Esophagus muscularis mucosa (tissue), 4 donors: Measurements from ENCODE around the gene DACT3. TPM values are rescaled to one million over a fixed set of nuclear protein-coding genes. Genes with fewer than 3 reads are reported as not detected.

ENCODE experiments used
- DNase-seq: peaks from one replicate; pipeline ENCODE4 v3.0.0-alpha.2; 2017; ENCODE audit errors: extremely low spot score
- H3K27ac ChIP-seq, 4 donors: fragments of 200-600 bp; sonication (generic); replicated peaks in 1 of 4; 1 replicate in 3 of 4; 2 replicates in 1 of 4; pipeline ENCODE4 v1.5.1; 2016 to 2019; ENCODE audit warnings: mild to moderate bottlenecking in 1 of 4
- H3K27me3 ChIP-seq, 4 donors: fragments of 200-600 bp; sonication (generic); one replicate each; pipeline versions ENCODE4 v1.5.1 to v1.6.0; 2016 to 2019
- H3K36me3 ChIP-seq, 4 donors: fragments of 200-600 bp; sonication (generic); one replicate each; pipeline ENCODE4 v1.5.1; 2016 to 2019
- H3K4me1 ChIP-seq, 4 donors: fragments of 200-600 bp; sonication (generic); one replicate each; pipeline ENCODE4 v1.5.1; 2016 to 2019
- H3K4me3 ChIP-seq, 4 donors: fragments of 200-600 bp; sonication (generic); 1 replicate in 2 of 4; 2 replicates in 2 of 4; pipeline ENCODE4 v1.5.1; 2016 to 2019; ENCODE audit warnings: mild to moderate bottlenecking in 4 of 4, moderate library complexity in 1 of 4
- H3K9me3 ChIP-seq, 4 donors: fragments of 200-600 bp; sonication (generic); 1 replicate in 3 of 4; 2 replicates in 1 of 4; pipeline ENCODE4 v1.5.1; 2016 to 2019
- EP300 ChIP-seq: sonication (generic); formaldehyde crosslinking; IDR thresholded peaks from one replicate; pipeline ENCODE4 v1.6.1; 2017; ENCODE audit warnings: antibody characterized with exemption
- POLR2A ChIP-seq: fragments of 450-650 bp; IDR thresholded peaks from one replicate; pipeline ENCODE4 v1.6.1; 2017; ENCODE audit warnings: antibody characterized with exemption, moderate library complexity, mild to moderate bottlenecking, low read depth
- POLR2AphosphoS5 ChIP-seq, 2 donors: sonication (generic); formaldehyde crosslinking; IDR thresholded peaks; one replicate each; pipeline ENCODE4 v1.6.1; 2017; ENCODE audit warnings: antibody characterized with exemption in 2 of 2
- WGBS: methylation state at CpG from one replicate; pipeline ENCODE4 v1.1.5; 2018; 5-methylcytosine and 5-hydroxymethylcytosine counted together
- intact Hi-C: fragments of 100-400 bp; cut with DNase I; formaldehyde crosslinking; loops from one replicate; pipeline ENCODE4 v1.15.1; 2023
- total RNA-seq, 4 donors: library from RNA; depleted of rRNA; stranded (reverse); fragments of >200 nt; gene quantifications; one replicate each; pipeline versions ENCODE4 v1.1.0 to v1.2.1, GENCODE V29; 2016
- TF ChIP-seq, protein P1 (sequence below), 3 experiments: fragments of 200-600 bp in 2 of 3; fragments of 450-650 bp in 1 of 3; sonication (generic) in 2 of 3; IDR thresholded peaks; one replicate each; pipeline ENCODE4 v1.5.1; 2017 to 2019; ENCODE audit warnings: antibody characterized with exemption in 3 of 3, mild to moderate bottlenecking in 2 of 3, moderate library complexity in 1 of 3

Gene DACT3
- total RNA-seq, 4 donors from 2014 or later: 46.7 to 119 (median 65.1) TPM

- Histone ChIP-seq H3K4me3 (peak overlapping the region; percentile 41 to 94 (median 62)), H3K9me3 (no peaks in the 10 kb centered on the region), H3K4me1 (peaks cover 20 to 46% (median 43%) of the 10 kb centered on the region in 4 donors), H3K36me3 (no peaks in the 10 kb centered on the region), H3K27me3 (peaks cover 0 to 9% (median 0%) of the 10 kb centered on the region in 4 donors), H3K27ac (peak overlapping the region; percentile 73 to 97 (median 90))
- WGBS: 4% methylated on average over 19 of the region's 19 CpGs
- DNase-seq: peak; percentile 96
- intact Hi-C loops: loop anchor here (1.0 to 10.0 kb wide), 2 partner anchors 48 to 127 kb away; no protein-coding TSS in a partner anchor
- TF ChIP-seq EP300 (no peak), POLR2AphosphoS5 (IDR thresholded peaks at IDR 0.05) (peak in 1 of 2 donors; percentile 71), POLR2A (no peak)
- TF ChIP-seq, protein P1, sequence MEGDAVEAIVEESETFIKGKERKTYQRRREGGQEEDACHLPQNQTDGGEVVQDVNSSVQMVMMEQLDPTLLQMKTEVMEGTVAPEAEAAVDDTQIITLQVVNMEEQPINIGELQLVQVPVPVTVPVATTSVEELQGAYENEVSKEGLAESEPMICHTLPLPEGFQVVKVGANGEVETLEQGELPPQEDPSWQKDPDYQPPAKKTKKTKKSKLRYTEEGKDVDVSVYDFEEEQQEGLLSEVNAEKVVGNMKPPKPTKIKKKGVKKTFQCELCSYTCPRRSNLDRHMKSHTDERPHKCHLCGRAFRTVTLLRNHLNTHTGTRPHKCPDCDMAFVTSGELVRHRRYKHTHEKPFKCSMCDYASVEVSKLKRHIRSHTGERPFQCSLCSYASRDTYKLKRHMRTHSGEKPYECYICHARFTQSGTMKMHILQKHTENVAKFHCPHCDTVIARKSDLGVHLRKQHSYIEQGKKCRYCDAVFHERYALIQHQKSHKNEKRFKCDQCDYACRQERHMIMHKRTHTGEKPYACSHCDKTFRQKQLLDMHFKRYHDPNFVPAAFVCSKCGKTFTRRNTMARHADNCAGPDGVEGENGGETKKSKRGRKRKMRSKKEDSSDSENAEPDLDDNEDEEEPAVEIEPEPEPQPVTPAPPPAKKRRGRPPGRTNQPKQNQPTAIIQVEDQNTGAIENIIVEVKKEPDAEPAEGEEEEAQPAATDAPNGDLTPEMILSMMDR (IDR thresholded peaks at IDR 0.05): peak; percentile 95 to 99 (median 97)
These were observed 982 bp upstream of the DACT3 start for GRCh38 chr19:46661735-46662592.

- Histone ChIP-seq H3K4me1 (peaks cover 20 to 59% (median 49%) of the 10 kb centered on the region in 4 donors), H3K36me3 (no peaks in the 10 kb centered on the region), H3K27me3 (peaks cover 0 to 9% (median 0%) of the 10 kb centered on the region in 4 donors), H3K4me3 (peak overlapping the region; percentile 74 to 94 (median 80)), H3K9me3 (no peaks in the 10 kb centered on the region), H3K27ac (peak overlapping the region; percentile 93 to 97 (median 94))
- TF ChIP-seq, protein P1 (IDR thresholded peaks at IDR 0.05): no peak
- peak; percentile 58 for TF ChIP-seq POLR2A
- no peak for TF ChIP-seq EP300
- intact Hi-C loops: loop anchor here (10.0 kb wide), 1 partner anchor 126 kb away; no protein-coding TSS in a partner anchor
- no peak for DNase-seq
- no CpG with 5 or more reads among the region's 40 CpGs for WGBS
These were observed 397 bp downstream of the DACT3 start for GRCh38 chr19:46660551-46661019.

- DNase-seq: no peak
- under 1% methylated on average over 12 of the region's 14 CpGs for WGBS
- TF ChIP-seq EP300: no peak
- TF ChIP-seq POLR2A: no peak
- TF ChIP-seq, protein P1 (IDR thresholded peaks at IDR 0.05): no peak
- no peak for TF ChIP-seq POLR2AphosphoS5 (IDR thresholded peaks at IDR 0.05)
- Histone ChIP-seq H3K27ac (peak overlapping the region; percentile 93 to 97 (median 94)), H3K36me3 (no peaks in the 10 kb centered on the region), H3K9me3 (no peaks in the 10 kb centered on the region), H3K4me1 (peaks cover 20 to 64% (median 53%) of the 10 kb centered on the region in 4 donors), H3K27me3 (peaks cover 0 to 9% (median 0%) of the 10 kb centered on the region in 4 donors), H3K4me3 (peak overlapping the region; percentile 74 to 94 (median 80))
- intact Hi-C loops: loop anchor here (10.0 kb wide), 1 partner anchor 125 kb away; no protein-coding TSS in a partner anchor
These were observed 919 bp downstream of the DACT3 start for GRCh38 chr19:46660008-46660517.

GRCh38 chr19:46659151-46660007 lies 1.6 kb downstream of the DACT3 start:
- Histone ChIP-seq H3K27me3 (peaks cover 0 to 9% (median 0%) of the 10 kb centered on the region in 4 donors), H3K4me1 (peaks cover 20 to 71% (median 60%) of the 10 kb centered on the region in 4 donors), H3K36me3 (no peaks in the 10 kb centered on the region), H3K27ac (peak overlapping the region; percentile 93 to 97 (median 94)), H3K4me3 (peak overlapping the region; percentile 74 to 94 (median 80)), H3K9me3 (no peaks in the 10 kb centered on the region)
- WGBS: 7% methylated on average over 18 of the region's 28 CpGs
- TF ChIP-seq EP300: no peak
- peak in 1 of 2 donors; percentile 55 for TF ChIP-seq POLR2AphosphoS5 (IDR thresholded peaks at IDR 0.05)
- intact Hi-C loops: loop anchor here (10.0 kb wide), 1 partner anchor 125 kb away; no protein-coding TSS in a partner anchor
- no peak for DNase-seq
